Islet of Langerhans (tissue), 1 donor: ENCODE data around the gene SPG7.

ENCODE experiments used
- FAIRE-seq: peaks from one replicate; lab custom pipeline; 2011; peaks lifted over from hg19 to GRCh38; lab: Jason Lieb, UNC

The SPG7 gene

DNA sequence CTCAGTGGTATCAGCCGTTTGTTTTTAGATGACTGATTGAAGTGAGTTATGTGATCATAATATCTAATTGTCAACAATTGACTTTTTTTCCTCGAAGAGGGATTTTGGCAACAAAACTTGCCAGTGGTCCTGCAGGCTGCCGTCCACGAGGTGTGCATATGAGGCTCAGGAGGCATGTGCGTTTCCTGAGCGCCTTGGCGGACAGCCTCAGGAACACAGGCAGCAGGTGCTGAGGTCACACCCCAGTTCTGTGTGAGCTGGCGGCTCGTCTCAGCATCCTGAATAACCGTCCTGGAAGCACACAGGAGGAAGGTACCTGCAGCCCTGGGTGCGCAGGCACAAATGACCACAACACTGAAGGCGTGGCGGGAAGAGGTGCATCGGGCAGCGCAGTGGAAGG, 11.7 kb downstream of the SPG7 start:
- FAIRE-seq, result no peak

DNA sequence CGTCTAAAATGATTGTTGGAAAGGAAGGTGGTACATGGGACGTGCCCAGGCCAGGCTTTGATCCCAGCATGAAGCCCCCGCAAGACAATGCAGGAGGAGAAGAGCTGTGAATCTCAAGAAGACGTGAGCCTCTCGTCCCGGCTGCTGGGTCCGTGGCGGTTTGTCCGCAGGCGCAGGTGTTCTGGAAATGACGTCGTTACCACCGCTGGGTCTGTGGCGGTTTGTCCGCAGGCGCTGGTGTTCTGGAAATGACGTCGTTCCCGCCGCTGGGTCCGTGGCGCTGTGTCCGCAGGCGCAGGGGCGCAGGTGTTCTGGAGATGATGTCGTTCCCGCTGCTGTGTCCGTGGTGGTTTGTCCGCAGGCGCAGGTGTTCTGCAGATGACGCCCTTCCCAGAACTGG, 14.1 kb downstream of the SPG7 start:
- no peak for FAIRE-seq

GRCh38 chr16:89523680-89524344, 15.6 kb downstream of the SPG7 start:
- FAIRE-seq, result no peak

GRCh38 chr16:89525146-89525913, 17.1 kb downstream of the SPG7 start:
- no peak for FAIRE-seq

DNA sequence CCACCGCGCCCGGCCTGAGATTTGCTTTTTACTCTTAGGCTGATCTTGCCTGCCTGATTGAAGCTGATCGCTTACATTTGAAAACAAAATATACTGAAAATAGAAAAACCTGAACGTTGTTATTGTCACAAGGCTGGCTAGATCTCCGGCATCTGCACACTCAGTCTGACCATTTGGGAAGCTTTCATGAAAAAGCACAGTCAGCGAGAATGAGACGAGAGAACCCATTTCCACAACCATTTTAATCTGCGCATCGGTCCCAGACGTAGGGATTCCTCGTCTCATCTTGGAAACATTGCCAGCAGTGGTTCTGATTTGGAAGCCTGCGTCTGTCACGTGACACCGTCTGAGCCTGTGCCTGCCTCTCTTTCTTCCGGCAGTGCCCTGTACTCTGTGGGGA, 20.9 kb downstream of the SPG7 start:
- FAIRE-seq, result no peak

DNA sequence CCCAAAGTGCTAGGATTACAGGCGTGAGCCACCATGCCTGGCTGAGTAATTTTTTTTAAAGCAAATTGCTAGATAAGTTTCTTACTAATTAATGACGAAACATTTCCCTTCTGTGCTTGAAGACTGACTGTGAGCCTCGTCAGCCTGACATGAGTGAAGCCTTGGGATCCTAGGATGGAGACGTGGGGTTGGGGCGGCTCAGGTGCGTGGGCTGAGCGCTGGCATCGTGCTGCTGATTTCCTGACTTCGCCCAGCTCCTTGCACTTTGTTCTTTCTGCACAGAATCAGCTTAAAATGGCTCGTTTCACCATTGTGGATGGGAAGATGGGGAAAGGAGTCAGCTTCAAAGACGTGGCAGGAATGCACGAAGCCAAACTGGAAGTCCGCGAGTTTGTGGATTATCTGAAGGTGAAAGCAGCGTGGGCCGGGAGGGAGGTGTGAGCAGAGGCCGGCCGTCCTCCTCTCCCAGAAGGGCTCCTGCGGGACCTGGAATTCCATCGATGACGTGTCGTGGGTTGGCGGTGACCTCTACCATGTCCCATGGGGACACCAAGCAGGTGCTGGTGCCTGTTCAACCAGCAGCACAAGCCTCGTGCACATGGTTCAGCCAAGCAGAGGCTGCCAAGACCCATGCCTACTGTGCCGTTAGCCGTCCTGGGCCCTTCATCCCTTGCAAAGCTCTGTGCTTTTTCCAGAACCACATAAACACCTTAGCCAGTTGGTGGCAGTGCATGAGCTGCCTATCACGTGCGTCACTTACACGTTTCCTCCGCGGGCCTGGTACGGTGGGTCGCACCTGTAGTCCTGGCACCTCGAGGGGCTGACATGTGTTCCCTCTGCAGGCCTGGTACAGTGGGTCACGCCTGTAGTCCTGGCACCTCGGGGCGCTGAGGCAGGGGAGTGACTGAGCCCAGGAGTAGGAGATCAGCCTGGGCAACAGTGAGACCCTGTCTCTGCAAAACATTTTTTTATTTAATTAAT, 22.5 kb downstream of the SPG7 start:
- no peak for FAIRE-seq

DNA sequence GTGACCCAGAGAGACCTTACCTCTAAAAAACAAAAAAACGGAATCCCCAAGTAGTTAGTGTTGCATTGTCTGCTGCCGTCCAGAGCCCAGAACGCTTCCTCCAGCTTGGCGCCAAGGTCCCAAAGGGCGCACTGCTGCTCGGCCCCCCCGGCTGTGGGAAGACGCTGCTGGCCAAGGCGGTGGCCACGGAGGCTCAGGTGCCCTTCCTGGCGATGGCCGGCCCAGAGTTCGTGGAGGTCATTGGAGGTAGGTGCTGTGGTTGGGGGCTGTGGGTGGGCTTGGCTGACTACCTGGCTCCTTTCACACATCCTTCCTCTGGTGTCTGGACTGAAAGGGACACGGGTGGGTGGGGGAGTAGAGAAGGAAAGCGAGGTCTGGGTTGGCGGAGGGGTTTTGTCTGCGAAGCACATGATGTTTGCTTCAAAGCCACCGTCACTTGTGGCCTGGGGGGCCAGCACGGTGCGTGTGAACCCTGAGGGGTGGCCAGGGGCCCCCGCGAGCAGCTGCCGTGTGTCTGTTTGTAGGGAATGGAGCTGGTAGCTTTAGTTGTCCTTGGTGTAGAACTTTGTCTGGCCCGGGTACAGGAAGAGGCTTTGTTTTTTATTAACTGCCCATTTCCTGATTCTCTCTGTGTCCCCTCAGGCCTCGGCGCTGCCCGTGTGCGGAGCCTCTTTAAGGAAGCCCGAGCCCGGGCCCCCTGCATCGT, 23.8 kb downstream of the SPG7 start:
- no peak for FAIRE-seq

GRCh38 chr16:89534252-89534756, 26.1 kb downstream of the SPG7 start:
- no peak for FAIRE-seq

GRCh38 chr16:89536371-89536770, 28.2 kb downstream of the SPG7 start:
- no peak for FAIRE-seq

GRCh38 chr16:89536886-89537548, 28.8 kb downstream of the SPG7 start:
- FAIRE-seq, result no peak

DNA sequence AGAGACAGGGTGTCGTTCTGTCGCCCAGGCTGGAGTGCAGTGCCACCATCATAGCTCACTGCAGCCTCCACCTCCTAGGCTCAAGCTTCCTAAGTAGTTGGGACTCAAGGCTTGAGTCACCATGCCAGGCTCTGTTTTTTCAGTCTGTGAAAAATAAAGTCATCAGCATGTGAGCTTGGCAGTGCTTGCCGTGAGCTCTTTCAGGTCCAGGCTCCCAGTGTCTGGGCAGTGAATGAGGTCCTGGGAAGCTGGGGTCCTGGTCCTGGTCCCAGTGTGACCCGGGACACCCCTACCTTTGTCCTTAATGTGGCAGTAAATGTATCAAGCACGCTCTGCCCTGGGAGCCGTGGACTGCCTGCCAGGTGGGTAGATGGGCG, 29.3 kb downstream of the SPG7 start:
- no peak for FAIRE-seq

GRCh38 chr16:89538286-89538685, 30.1 kb downstream of the SPG7 start:
- no peak for FAIRE-seq

DNA sequence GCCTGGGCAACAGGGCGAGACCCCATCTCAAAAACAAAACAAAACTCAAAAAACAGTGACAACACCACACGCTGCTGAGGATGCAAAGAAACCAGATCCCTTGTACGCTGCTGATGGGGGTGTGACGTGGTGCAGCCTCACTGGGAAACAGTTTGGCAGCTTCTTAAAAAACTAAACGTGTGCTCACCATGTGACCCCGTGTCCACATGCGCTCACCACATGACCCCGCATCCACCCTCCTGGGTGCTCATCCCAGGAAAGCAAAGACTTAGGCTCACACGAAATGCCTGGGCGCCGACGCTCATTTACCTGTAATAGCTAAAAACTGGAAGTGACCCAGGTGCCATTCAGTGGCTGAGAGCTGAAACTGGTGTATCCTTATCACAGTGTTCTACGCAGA, 32.4 kb downstream of the SPG7 start:
- FAIRE-seq, result no peak

GRCh38 chr16:89541792-89542191, 33.6 kb downstream of the SPG7 start:
- FAIRE-seq, result no peak

- no peak for FAIRE-seq
Measured at GRCh38 chr16:89544113-89544512, 35.9 kb downstream of the SPG7 start.

- FAIRE-seq, result no peak
Measured at GRCh38 chr16:89544713-89545043, 36.5 kb downstream of the SPG7 start.

- no peak for FAIRE-seq
Measured at GRCh38 chr16:89545044-89545830, 37.0 kb downstream of the SPG7 start.

DNA sequence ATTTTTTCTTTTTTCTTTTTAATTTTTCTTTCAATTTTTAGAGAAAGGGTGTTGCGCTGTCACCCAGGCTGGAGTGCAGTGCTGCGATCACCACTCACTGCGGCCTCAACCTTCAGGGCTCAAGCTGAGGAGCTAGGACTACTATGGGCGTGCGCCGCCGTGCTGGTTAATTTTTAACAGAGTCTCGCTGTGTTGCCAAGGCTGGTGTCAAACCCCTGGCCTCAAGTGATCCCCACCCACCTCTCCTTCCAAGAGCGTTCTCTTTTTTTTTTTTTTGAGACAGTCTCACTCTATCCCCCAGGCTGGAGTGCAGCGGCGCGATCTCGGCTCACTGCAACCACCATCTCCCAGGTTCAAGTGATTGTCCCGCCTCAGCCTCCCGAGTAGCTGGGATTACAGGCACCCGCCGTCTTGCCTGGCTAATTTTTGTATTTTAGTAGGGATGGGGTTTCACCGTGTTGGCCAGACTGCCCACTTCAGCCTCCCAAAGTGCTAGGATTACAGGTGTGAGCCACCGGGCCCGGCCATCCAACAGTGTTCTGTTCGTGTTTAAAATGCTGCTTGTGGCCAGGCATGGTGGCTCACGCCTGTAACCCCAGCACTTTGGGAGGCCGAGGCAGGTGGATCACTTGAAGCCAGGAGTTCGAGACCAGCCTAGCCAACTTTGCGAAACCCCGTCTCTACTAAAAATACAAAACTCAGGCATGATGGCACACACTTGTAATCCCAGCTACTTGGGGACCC, 37.8 kb downstream of the SPG7 start:
- no peak for FAIRE-seq

- no peak for FAIRE-seq
Measured at GRCh38 chr16:89546781-89547180, 38.6 kb downstream of the SPG7 start.

GRCh38 chr16:89547291-89547690, 39.1 kb downstream of the SPG7 start:
- no peak for FAIRE-seq
